Measurements from ENCODE around the gene CCDC148. TPM values are rescaled to one million over a fixed set of nuclear protein-coding genes. Genes with fewer than 3 reads are reported as not detected.

CCDC148 gene
- total and polyA plus RNA-seq, 8 donors = 0.64 to 6.0 (median 3.5) TPM

- ATAC-seq = no peak
- H3K36me3 ChIP-seq = no peaks in the 10 kb centered on the region
- intact Hi-C loops (cut with DNase I) = no loop called here
Observed at GRCh38 chr2:158325782-158326340, 130.7 kb downstream of the CCDC148 start.

GRCh38 chr2:158325031-158325781 is 131.3 kb downstream of the CCDC148 start:
- H3K4me3 ChIP-seq = no peak overlapping the region
- no peak for TF ChIP-seq CTCF (IDR thresholded peaks at IDR 0.05)
- ATAC-seq (peak; percentile 34), DNase-seq (no peak)
- no peaks in the 10 kb centered on the region for H3K4me1 ChIP-seq
- intact Hi-C loops (cut with DNase I) = no loop called here
- H3K36me3 ChIP-seq = no peaks in the 10 kb centered on the region
- no peaks in the 10 kb centered on the region for H3K27me3 ChIP-seq
- no peak overlapping the region for H3K27ac ChIP-seq
- H3K9me3 ChIP-seq = peaks cover 0 to 12% of the 10 kb centered on the region in 2 donors

More at GRCh38 chr2:158325782-158326340, 130.7 kb downstream of the CCDC148 start:
- Histone ChIP-seq H3K27me3 (no peaks in the 10 kb centered on the region), H3K9me3 (peaks cover 0 to 12% of the 10 kb centered on the region in 2 donors), H3K4me3 (no peak overlapping the region), H3K27ac (no peak overlapping the region), H3K4me1 (no peaks in the 10 kb centered on the region)
- TF ChIP-seq CTCF (IDR thresholded peaks at IDR 0.05) = no peak
- DNase-seq = no peak

- DNase-seq (no peak), ATAC-seq (no peak)
- no peaks in the 10 kb centered on the region for H3K36me3 ChIP-seq
- no peaks in the 10 kb centered on the region for H3K27me3 ChIP-seq
- intact Hi-C loops (cut with DNase I) = no loop called here
- H3K4me1 ChIP-seq = peaks cover 0 to 5% of the 10 kb centered on the region in 2 donors
- peaks cover 0 to 8% of the 10 kb centered on the region in 2 donors for H3K9me3 ChIP-seq
- H3K27ac ChIP-seq = no peak overlapping the region
- TF ChIP-seq CTCF (IDR thresholded peaks at IDR 0.05) = no peak
- no peak overlapping the region for H3K4me3 ChIP-seq
Observed at GRCh38 chr2:158323381-158323780, 133.2 kb downstream of the CCDC148 start.

GRCh38 chr2:158321264-158321663 is 135.3 kb downstream of the CCDC148 start:
- no peaks in the 10 kb centered on the region for H3K36me3 ChIP-seq
- no peaks in the 10 kb centered on the region for H3K9me3 ChIP-seq
- TF ChIP-seq CTCF (IDR thresholded peaks at IDR 0.05) = no peak
- no peak for ATAC-seq
- DNase-seq = no peak
- no peak overlapping the region for H3K27ac ChIP-seq
- H3K4me3 ChIP-seq = no peak overlapping the region
- no peaks in the 10 kb centered on the region for H3K27me3 ChIP-seq
- peaks cover 0 to 5% of the 10 kb centered on the region in 2 donors for H3K4me1 ChIP-seq
- intact Hi-C loops (cut with DNase I) = no loop called here

GRCh38 chr2:158319269-158319668 is 137.3 kb downstream of the CCDC148 start:
- DNase-seq = no peak
- no peaks in the 10 kb centered on the region for H3K27me3 ChIP-seq
- ATAC-seq = no peak
- peaks cover 0 to 10% of the 10 kb centered on the region in 2 donors for H3K4me1 ChIP-seq
- H3K9me3 ChIP-seq = no peaks in the 10 kb centered on the region
- TF ChIP-seq CTCF (IDR thresholded peaks at IDR 0.05) = no peak
- no peak overlapping the region for H3K4me3 ChIP-seq
- H3K36me3 ChIP-seq = no peaks in the 10 kb centered on the region
- H3K27ac ChIP-seq = no peak overlapping the region
- intact Hi-C loops (cut with DNase I) = no loop called here
